IMR-90 (cell line): Measurements from ENCODE around the gene IKZF3. TPM values are rescaled to one million over a fixed set of nuclear protein-coding genes. Genes with fewer than 3 reads are reported as not detected.
A peak's percentile ranks its signal among the peaks of the same experiment; 100 is the strongest.

Experiments
- ATAC-seq: fragments of 200-7000 bp; cut with Tn5 transposase; 2 replicates; pipeline ENCODE4 v1.9.1; 2020; ENCODE audit warnings: low read depth, mild to moderate bottlenecking, moderate library complexity
- BruUV-seq: library from RNA; stranded (reverse); fragments of 400-500 nt; replicated peaks from 2 replicates; lab custom pipeline; 2021; lab: Mats Ljungman, UMichigan
- CTCF ChIA-PET: fragments of 300-600 bp; formaldehyde crosslinking; extraction: SDS; loops from one replicate; lab custom pipeline; 2021; ENCODE audit warnings: antibody characterized with exemption; lab: Yijun Ruan, JAX
- POLR2A ChIA-PET: fragments of 300-600 bp; sonication (Branson Sonifier 250); formaldehyde crosslinking; loops from one replicate; lab custom pipeline; 2022; ENCODE audit warnings: antibody characterized with exemption; ENCODE audit not compliant: unreplicated experiment; lab: Charles Lee
- DNase-seq: peaks from one replicate; pipeline ENCODE4 v3.0.0; 2013
- H2AFZ ChIP-seq: replicated peaks from 2 replicates; pipeline ENCODE3; 2013; ENCODE audit warnings: low read length, mild to moderate bottlenecking; ENCODE audit not compliant: poor library complexity
- H2AK5ac ChIP-seq: 2 replicates; pipeline ENCODE4 v1.6.1; 2013; ENCODE audit warnings: low read depth, low read length, inconsistent platforms
- H2AK9ac ChIP-seq: replicated peaks from 2 replicates; pipeline ENCODE3; 2013; ENCODE audit warnings: mild to moderate bottlenecking, low read depth, low read length, moderate library complexity; ENCODE audit not compliant: poor library complexity
- H2BK120ac ChIP-seq: 2 replicates; pipeline ENCODE4 v1.6.1; 2013; ENCODE audit warnings: low read depth, low read length, inconsistent platforms
- H2BK15ac ChIP-seq: 3 replicates; pipeline ENCODE4 v1.6.1; 2013; ENCODE audit warnings: low read depth, low read length, inconsistent platforms
- H2BK20ac ChIP-seq: 2 replicates; pipeline ENCODE4 v1.6.1; 2013; ENCODE audit warnings: low read depth, mild to moderate bottlenecking, inconsistent platforms, low read length, moderate library complexity
- H2BK5ac ChIP-seq: 2 replicates; pipeline ENCODE4 v1.6.1; 2013; ENCODE audit warnings: mild to moderate bottlenecking, low read depth, low read length, inconsistent platforms; ENCODE audit not compliant: poor library complexity, severe bottlenecking
- H3K14ac ChIP-seq: replicated peaks from 2 replicates; pipeline ENCODE4 v1.6.1; 2013; ENCODE audit warnings: low read depth, low read length, inconsistent platforms
- H3K18ac ChIP-seq: 2 replicates; pipeline ENCODE4 v1.6.1; 2013; ENCODE audit warnings: low read depth, low read length, control low read depth
- H3K23ac ChIP-seq: 2 replicates; pipeline ENCODE4 v1.6.1; 2013; ENCODE audit warnings: low read depth, low read length, inconsistent platforms
- H3K27ac ChIP-seq: 2 replicates; pipeline ENCODE4 v1.5.1; 2013; ENCODE audit warnings: mild to moderate bottlenecking, control low read depth, low read length; ENCODE audit not compliant: insufficient read depth
- H3K27me3 ChIP-seq: 2 replicates; pipeline ENCODE4 v1.6.1; 2013; ENCODE audit warnings: low read length; ENCODE audit not compliant: control insufficient read depth, insufficient read depth
- H3K36me3 ChIP-seq: 2 replicates; pipeline ENCODE4 v1.6.1; 2013; ENCODE audit warnings: low read length, mixed read lengths; ENCODE audit not compliant: control insufficient read depth, insufficient read depth
- H3K4ac ChIP-seq: 2 replicates; pipeline ENCODE4 v1.6.1; 2013; ENCODE audit warnings: low read depth, low read length, inconsistent platforms
- H3K4me1 ChIP-seq: 2 replicates; pipeline ENCODE4 v1.6.1; 2013; ENCODE audit warnings: low read length, mixed read lengths; ENCODE audit not compliant: control insufficient read depth, insufficient read depth
- H3K4me2 ChIP-seq: 2 replicates; pipeline ENCODE4 v1.6.1; 2013; ENCODE audit warnings: low read depth, mild to moderate bottlenecking, control low read depth, low read length, moderate library complexity
- H3K4me3 ChIP-seq: 2 replicates; pipeline ENCODE4 v1.5.1; 2013; ENCODE audit warnings: low read depth, mild to moderate bottlenecking, control low read depth, low read length, moderate library complexity; ENCODE audit not compliant: insufficient read depth
- H3K56ac ChIP-seq: 2 replicates; pipeline ENCODE4 v1.6.1; 2013; ENCODE audit warnings: low read length, inconsistent platforms; ENCODE audit not compliant: insufficient read depth; ENCODE audit errors: extremely low read depth
- H3K79me1 ChIP-seq, 2 experiments: 2 replicates each; pipeline ENCODE4 v1.6.1; 2013; ENCODE audit warnings: low read length in 2 of 2, inconsistent platforms in 1 of 2, low read depth in 1 of 2
- H3K9ac ChIP-seq: 2 replicates; pipeline ENCODE4 v1.6.1; 2013; ENCODE audit warnings: low read depth, low read length, control low read depth
- H3K9me1 ChIP-seq: 2 replicates; pipeline ENCODE4 v1.6.1; 2013; ENCODE audit warnings: low read length, inconsistent platforms; ENCODE audit not compliant: insufficient read depth
- H3K9me3 ChIP-seq: 2 replicates; pipeline ENCODE4 v1.6.1; 2013; ENCODE audit warnings: low read length; ENCODE audit not compliant: control insufficient read depth, insufficient read depth
- H4K20me1 ChIP-seq: 2 replicates; pipeline ENCODE4 v1.6.1; 2013; ENCODE audit warnings: low read length, inconsistent platforms; ENCODE audit not compliant: insufficient read depth
- H4K5ac ChIP-seq: 2 replicates; pipeline ENCODE4 v1.6.1; 2013; ENCODE audit warnings: mild to moderate bottlenecking, low read depth, low read length, control low read depth
- H4K8ac ChIP-seq, 2 experiments: 2 replicates each; pipeline ENCODE4 v1.6.1; 2013; ENCODE audit warnings: low read depth in 2 of 2, low read length in 2 of 2, control low read depth in 1 of 2, inconsistent platforms in 1 of 2
- H4K91ac ChIP-seq: 2 replicates; pipeline ENCODE4 v1.6.1; 2013; ENCODE audit warnings: low read depth, low read length, inconsistent platforms; ENCODE audit not compliant: insufficient read depth
- CHD1 ChIP-seq: IDR thresholded peaks from 2 replicates; pipeline ENCODE4 v1.6.1; 2012; ENCODE audit warnings: low read depth, low read length, improper control_type of control experiment
- CTCF ChIP-seq: conservative IDR thresholded peaks from 2 replicates; pipeline ENCODE4 v1.5.1; 2012; ENCODE audit warnings: mild to moderate bottlenecking, low read depth, low read length, improper control_type of control experiment
- MAFK ChIP-seq: IDR thresholded peaks from 2 replicates; pipeline ENCODE4 v1.6.1; 2012; ENCODE audit warnings: low read depth, low read length, improper control_type of control experiment
- MXI1 ChIP-seq: IDR thresholded peaks from 2 replicates; pipeline ENCODE4 v1.6.1; 2012; ENCODE audit warnings: low read depth, mild to moderate bottlenecking, low read length, moderate library complexity, borderline replicate concordance
- NFE2L2 ChIP-seq: fragments of 150-350 bp; IDR thresholded peaks from 2 replicates; pipeline ENCODE4 v1.6.1; 2016; ENCODE audit warnings: low read depth, mild to moderate bottlenecking, low read length
- POLR2A ChIP-seq: IDR thresholded peaks from 2 replicates; pipeline ENCODE4 v1.6.1; 2012; ENCODE audit warnings: mild to moderate bottlenecking, low read depth, low read length
- RFX5 ChIP-seq: IDR thresholded peaks from 2 replicates; pipeline ENCODE4 v1.8.0; 2012; ENCODE audit warnings: low read depth, mild to moderate bottlenecking, low read length, moderate library complexity
- USF2 ChIP-seq: fragments of 150-350 bp; IDR thresholded peaks from 2 replicates; pipeline ENCODE4 v1.6.1; 2017; ENCODE audit warnings: mild to moderate bottlenecking, antibody characterized with exemption, low read length, low read depth
- WGBS, 2 experiments: methylation state at CpG; one replicate each; pipeline versions ENCODE4 v1.1.5 to v1.1.7; 2013; ENCODE audit warnings: missing lambda C conversion rate in 2 of 2; ENCODE audit not compliant: insufficient read length in 1 of 2; ENCODE audit errors: extremely low coverage in 2 of 2; 5-methylcytosine and 5-hydroxymethylcytosine counted together
- dilution Hi-C: fragments of 300-500 bp; cut with HindIII; formaldehyde crosslinking; loops from one replicate; pipeline ENCODE4 v1.14.3; 2018; ENCODE audit warnings: low sequenced_read_pairs; ENCODE audit not compliant: unreplicated experiment
- in situ Hi-C: fragments of 300-500 bp; cut with MboI; formaldehyde crosslinking; loops from 3 replicates; pipeline ENCODE4 v1.14.3; 2019; ENCODE audit warnings: low sequenced_read_pairs, inconsistent platforms, mixed read lengths
- intact Hi-C: fragments of 100-400 bp; cut with micrococcal nuclease; formaldehyde crosslinking; loops from 2 replicates; pipeline ENCODE4 v1.10.0; 2022
- polyA plus RNA-seq, 3 experiments: library from polyadenylated mRNA; depleted of rRNA; stranded (reverse); fragments of >200 nt; gene quantifications; 2 replicates each; pipeline ENCODE4 v1.2.3, GENCODE V29; 2012; ENCODE audit warnings: low replicate concordance in 1 of 3
- total RNA-seq: library from RNA; depleted of rRNA; stranded (reverse); fragments of >200 nt; gene quantifications from 2 replicates; pipeline ENCODE4 v1.2.3, GENCODE V29; 2012

Gene IKZF3
- total and polyA plus RNA-seq, 2 of the 4 experiments (the other 2 are of a cell fraction) = not detected

GRCh38 chr17:39782481-39782880, 81.6 kb downstream of the IKZF3 start:
- Histone ChIP-seq H2AK5ac (no peak overlapping the region), H2AK9ac (no peak overlapping the region), H3K79me1 (no peaks in the 10 kb centered on the region), H3K56ac (no peak overlapping the region), H3K4me2 (no peak overlapping the region), H2BK120ac (no peak overlapping the region), H4K8ac (no peak overlapping the region), H2BK5ac (no peak overlapping the region), H2AFZ (no peak overlapping the region), H3K27me3 (peaks cover 41% of the 10 kb centered on the region), H3K14ac (no peak overlapping the region), H3K9me1 (no peaks in the 10 kb centered on the region), H4K91ac (no peak overlapping the region), H3K27ac (no peak overlapping the region), H3K9ac (no peak overlapping the region), H2BK20ac (no peak overlapping the region), H3K4me1 (no peaks in the 10 kb centered on the region), H3K23ac (no peak overlapping the region), H3K36me3 (no peaks in the 10 kb centered on the region), H3K18ac (no peak overlapping the region), H4K20me1 (no peaks in the 10 kb centered on the region), H3K9me3 (no peaks in the 10 kb centered on the region), H2BK15ac (no peak overlapping the region), H3K4me3 (no peak overlapping the region), H3K4ac (no peak overlapping the region), H4K5ac (no peak overlapping the region)
- dilution Hi-C loops = no loop called here
- no CpG with 5 or more reads among the region's 4 CpGs for WGBS, 2 experiments
- in situ Hi-C loops = no loop called here
- DNase-seq (peak; percentile 8), ATAC-seq (no peak)
- BruUV-seq = no TSS peak
- intact Hi-C loops = loop anchor here (5.0 kb wide), 1 partner anchor 40 kb away; no protein-coding TSS in a partner anchor
- CTCF ChIA-PET = no interaction called here
- TF ChIP-seq USF2 (no peak), MAFK (no peak), NFE2L2 (no peak), POLR2A (no peak), CTCF (no peak), MXI1 (no peak), CHD1 (no peak), RFX5 (no peak)
- POLR2A ChIA-PET = no interaction called here
